ENCODE results near the gene TXNL4A. TPM values are rescaled to one million over a fixed set of nuclear protein-coding genes. Genes with fewer than 3 reads are reported as not detected.
"Not testable (repeated sequence)": the region's sequence is repeated elsewhere in the genome, so short reads cannot be mapped to it uniquely, and the experiment has no call there.

TXNL4A gene
- total RNA-seq, 1 donor from 2014 or later: 76.7 TPM

GRCh38 chr18:79964330-79965118 lies 23.8 kb downstream of the TXNL4A start, which contains the start of gene HSBP1L1:
TSS of gene HSBP1L1 (plus strand) at chr18:79964643. CDS start at chr18:79964736, 93 bp downstream.
- DNase-seq (ENCODE audit: low spot score): peak; percentile 62

- DNase-seq (ENCODE audit: low spot score): no peak
These were observed 24.6 kb downstream of the TXNL4A start for GRCh38 chr18:79963658-79964329.

GRCh38 chr18:79962835-79963657 lies 25.3 kb downstream of the TXNL4A start:
- no peak for DNase-seq (ENCODE audit: low spot score)

- DNase-seq (ENCODE audit: low spot score): no peak
These were observed 26.1 kb downstream of the TXNL4A start for GRCh38 chr18:79962311-79962710.

GRCh38 chr18:79961527-79962291 lies 26.7 kb downstream of the TXNL4A start:
- no peak for DNase-seq (ENCODE audit: low spot score)

- no peak for DNase-seq (ENCODE audit: low spot score)
These were observed 27.3 kb downstream of the TXNL4A start for GRCh38 chr18:79960921-79961526.

- DNase-seq (ENCODE audit: low spot score): not testable (repeated sequence)
These were observed 28.1 kb downstream of the TXNL4A start for GRCh38 chr18:79960161-79960801.

- DNase-seq (ENCODE audit: low spot score): no peak
These were observed 29.4 kb downstream of the TXNL4A start for GRCh38 chr18:79958981-79959380.

- no peak for DNase-seq (ENCODE audit: low spot score)
These were observed 32.1 kb downstream of the TXNL4A start for GRCh38 chr18:79956276-79956675.

- DNase-seq (ENCODE audit: low spot score): no peak
These were observed 32.9 kb downstream of the TXNL4A start for GRCh38 chr18:79955302-79956075.

GRCh38 chr18:79954791-79955190 lies 33.6 kb downstream of the TXNL4A start:
- DNase-seq (ENCODE audit: low spot score): no peak

- DNase-seq (ENCODE audit: low spot score): no peak
These were observed 34.3 kb downstream of the TXNL4A start for GRCh38 chr18:79953971-79954651.

GRCh38 chr18:79952996-79953559 lies 35.3 kb downstream of the TXNL4A start:
- DNase-seq (ENCODE audit: low spot score): no peak

GRCh38 chr18:79952456-79952995 lies 35.8 kb downstream of the TXNL4A start:
- DNase-seq (ENCODE audit: low spot score): no peak

- DNase-seq (ENCODE audit: low spot score): peak; percentile 92
These were observed 36.6 kb downstream of the TXNL4A start, which contains the start of gene SLC66A2 for GRCh38 chr18:79951545-79952455. TSS of gene SLC66A2 (minus strand) at chr18:79951653. CDS start at chr18:79950926, 727 bp downstream.

GRCh38 chr18:79950515-79951341 lies 37.6 kb downstream of the TXNL4A start:
- DNase-seq (ENCODE audit: low spot score): no peak

Measured in mucosa of gallbladder (tissue), 1 donor.